ENCODE measurements around the gene NIF3L1. TPM values are rescaled to one million over a fixed set of nuclear protein-coding genes. Genes with fewer than 3 reads are reported as not detected.

The NIF3L1 gene
- total RNA-seq, 4 donors from 2014 or later = 20.7 to 78.2 (median 45.2) TPM

DNA sequence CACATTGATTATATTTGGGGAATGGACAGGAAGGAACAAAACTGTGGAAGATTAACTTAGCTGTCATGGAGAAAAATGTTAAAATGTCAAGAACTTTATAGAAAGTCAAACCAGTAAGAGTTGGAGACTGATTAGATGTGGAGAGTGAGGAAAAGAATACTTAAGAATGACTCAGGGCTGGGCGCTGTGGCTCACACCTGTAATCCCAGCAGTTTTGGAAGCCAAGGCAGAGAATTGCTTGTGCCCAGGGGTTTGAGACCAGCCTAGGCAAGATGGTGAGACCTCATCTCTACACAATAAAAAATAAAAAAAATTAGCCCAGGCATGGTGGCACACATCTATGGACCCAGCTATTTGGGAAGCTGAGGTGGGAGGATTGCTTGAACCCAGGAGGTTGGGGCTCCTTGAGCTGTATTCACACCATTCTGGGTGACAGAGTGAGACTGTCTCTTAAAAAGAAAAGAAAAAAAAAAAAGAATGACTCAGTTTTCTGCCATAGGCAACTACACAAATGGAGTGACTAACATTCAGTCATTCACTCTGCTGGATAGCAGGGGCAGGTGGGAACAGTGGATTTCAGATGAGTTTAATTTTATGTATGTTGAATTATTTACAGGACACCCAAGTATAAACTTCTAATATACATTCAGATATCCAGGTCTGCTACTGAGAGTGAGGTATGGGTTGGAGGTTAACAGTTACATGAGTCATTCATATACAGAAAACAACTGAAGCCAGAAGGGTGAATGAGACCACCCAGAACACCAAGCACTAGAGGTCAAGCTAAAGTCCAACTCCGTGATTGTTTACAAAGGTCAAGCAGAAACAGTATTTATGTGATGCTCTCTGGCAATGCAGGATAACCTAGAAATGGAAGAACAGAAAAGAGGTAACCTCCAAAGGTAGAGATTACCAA, 40.4 kb downstream of the NIF3L1 start:
- Histone ChIP-seq H3K27me3 (no peaks in the 10 kb centered on the region), H3K4me1 (no peaks in the 10 kb centered on the region), H3K27ac (no peak overlapping the region), H3K36me3 (no peaks in the 10 kb centered on the region), H3K4me3 (no peak overlapping the region), H3K9me3 (no peaks in the 10 kb centered on the region)
- intact Hi-C loops (cut with DNase I; ENCODE audit: low total_unique reads) = no loop called here
- TF ChIP-seq CTCF (IDR thresholded peaks at IDR 0.05) (no peak), POLR2A (IDR thresholded peaks at IDR 0.05) (no peak)
- no peak for DNase-seq

DNA sequence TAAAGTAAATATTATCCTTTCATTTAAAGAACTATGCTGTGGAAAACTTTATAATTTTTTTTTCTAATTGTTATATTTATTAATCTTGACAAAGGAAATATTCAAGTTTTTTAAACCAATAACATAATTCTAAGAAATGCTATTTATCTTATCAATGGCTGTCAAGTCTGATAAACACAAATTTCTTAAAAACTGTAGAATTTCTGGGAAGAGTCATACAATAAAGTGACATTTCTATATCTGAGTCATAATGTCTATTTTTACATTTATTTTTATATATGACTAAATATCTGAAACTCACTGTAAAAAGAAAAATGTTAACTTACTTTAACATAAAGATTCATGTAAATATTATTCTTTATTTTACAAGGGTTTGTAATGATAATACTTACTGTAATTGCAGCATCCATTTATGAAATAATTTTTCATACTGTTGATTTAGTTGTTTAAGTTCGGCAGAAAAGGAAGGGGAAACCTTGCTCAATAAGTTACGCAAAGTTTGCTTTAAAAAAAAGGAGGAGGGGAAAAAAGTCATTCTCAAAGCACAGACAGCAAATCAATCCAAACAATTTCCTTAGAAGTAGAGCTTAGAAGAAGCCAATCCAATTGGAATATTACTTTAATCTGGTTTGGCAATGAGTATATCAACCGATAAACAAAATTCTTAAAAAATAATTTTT, 41.9 kb downstream of the NIF3L1 start:
- intact Hi-C loops (cut with DNase I; ENCODE audit: low total_unique reads) = no loop called here
- DNase-seq = no peak
- Histone ChIP-seq H3K9me3 (no peaks in the 10 kb centered on the region), H3K36me3 (no peaks in the 10 kb centered on the region), H3K27ac (no peak overlapping the region), H3K4me1 (no peaks in the 10 kb centered on the region), H3K27me3 (no peaks in the 10 kb centered on the region), H3K4me3 (no peak overlapping the region)
- TF ChIP-seq POLR2A (IDR thresholded peaks at IDR 0.05) (no peak), CTCF (IDR thresholded peaks at IDR 0.05) (no peak)

DNA sequence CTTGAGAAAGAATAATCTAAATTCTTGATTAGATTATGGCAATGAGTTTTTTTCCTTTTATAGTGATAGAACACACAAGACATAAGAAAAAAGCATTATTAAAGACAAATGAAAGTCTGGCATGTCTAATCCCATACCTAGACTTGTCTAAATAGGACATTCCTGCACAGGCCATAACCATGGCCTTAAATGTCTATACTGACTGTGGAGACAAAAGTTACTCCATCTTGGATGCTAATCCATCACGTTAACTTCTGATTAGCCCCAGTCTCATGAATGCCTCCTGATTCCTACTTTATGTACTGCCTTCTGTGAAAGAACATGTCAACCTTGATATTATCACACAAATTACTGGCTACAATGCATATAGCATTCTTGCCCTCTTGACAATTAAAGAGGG, 50.7 kb downstream of the NIF3L1 start:
- Histone ChIP-seq H3K4me1 (no peaks in the 10 kb centered on the region), H3K27me3 (no peaks in the 10 kb centered on the region), H3K36me3 (no peaks in the 10 kb centered on the region), H3K27ac (no peak overlapping the region), H3K4me3 (no peak overlapping the region), H3K9me3 (no peaks in the 10 kb centered on the region)
- DNase-seq = no peak
- no peak for TF ChIP-seq POLR2A (IDR thresholded peaks at IDR 0.05)
- intact Hi-C loops (cut with DNase I; ENCODE audit: low total_unique reads) = no loop called here

- Histone ChIP-seq H3K9me3 (no peaks in the 10 kb centered on the region), H3K27ac (no peak overlapping the region), H3K4me3 (no peak overlapping the region), H3K4me1 (no peaks in the 10 kb centered on the region), H3K36me3 (no peaks in the 10 kb centered on the region), H3K27me3 (no peaks in the 10 kb centered on the region)
- TF ChIP-seq CTCF (IDR thresholded peaks at IDR 0.05) (no peak), POLR2A (IDR thresholded peaks at IDR 0.05) (no peak)
- DNase-seq = no peak
- intact Hi-C loops (cut with DNase I; ENCODE audit: low total_unique reads) = no loop called here
These were observed 54.4 kb downstream of the NIF3L1 start for GRCh38 chr2:200943527-200944105.

GRCh38 chr2:200944467-200945394, 55.6 kb downstream of the NIF3L1 start:
- Histone ChIP-seq H3K36me3 (no peaks in the 10 kb centered on the region), H3K27me3 (no peaks in the 10 kb centered on the region), H3K4me1 (no peaks in the 10 kb centered on the region), H3K4me3 (no peak overlapping the region), H3K9me3 (no peaks in the 10 kb centered on the region), H3K27ac (no peak overlapping the region)
- DNase-seq = no peak
- no peak for TF ChIP-seq CTCF (IDR thresholded peaks at IDR 0.05)
- TF ChIP-seq POLR2A (IDR thresholded peaks at IDR 0.05) = no peak
- intact Hi-C loops (cut with DNase I; ENCODE audit: low total_unique reads) = no loop called here
